Kidney (tissue), 14 donors: ENCODE results near the gene MARVELD1. TPM values are rescaled to one million over a fixed set of nuclear protein-coding genes. Genes with fewer than 3 reads are reported as not detected.

Source experiments
- DNase-seq, 5 donors: peaks; one replicate each; pipeline ENCODE4 v3.0.0-alpha.2; 2013 to 2020
- FAIRE-seq: peaks from 2 replicates; lab custom pipeline; 2012; peaks lifted over from hg19 to GRCh38; lab: Jason Lieb, UNC
- H3K27ac ChIP-seq, 2 donors: one replicate each; pipeline ENCODE4 v1.7.0; 2013; ENCODE audit warnings: low read depth in 2 of 2, low read length in 2 of 2, inconsistent platforms in 1 of 2
- H3K27me3 ChIP-seq: one replicate; pipeline ENCODE4 v1.7.1; 2013; ENCODE audit warnings: low read length, inconsistent platforms; ENCODE audit not compliant: control insufficient read depth, insufficient read depth
- H3K36me3 ChIP-seq, 3 donors: one replicate each; pipeline versions ENCODE4 v1.7.0 to v1.7.1; 2013; ENCODE audit warnings: low read length in 3 of 3, control low read depth in 1 of 3, inconsistent platforms in 1 of 3; ENCODE audit not compliant: insufficient read depth in 3 of 3, control insufficient read depth in 2 of 3
- H3K4me1 ChIP-seq, 3 donors: one replicate each; pipeline versions ENCODE4 v1.7.0 to v1.7.1; 2013; ENCODE audit warnings: low read length in 3 of 3, inconsistent platforms in 1 of 3, low read depth in 1 of 3; ENCODE audit not compliant: control insufficient read depth in 2 of 3, insufficient read depth in 2 of 3
- H3K4me3 ChIP-seq, 3 donors: one replicate each; pipeline versions ENCODE4 v1.7.0 to v1.8.1; 2013; ENCODE audit warnings: low read length in 3 of 3, control low read depth in 1 of 3, inconsistent platforms in 1 of 3
- H3K9ac ChIP-seq, 3 donors: one replicate each; pipeline versions ENCODE4 v1.7.0 to v1.7.1; 2013; ENCODE audit warnings: low read length in 3 of 3, control low read depth in 1 of 3, inconsistent platforms in 1 of 3
- H3K9me3 ChIP-seq, 3 donors: one replicate each; pipeline versions ENCODE4 v1.7.0 to v1.7.1; 2013; ENCODE audit warnings: low read length in 3 of 3, control low read depth in 1 of 3, inconsistent platforms in 1 of 3; ENCODE audit not compliant: control insufficient read depth in 2 of 3, insufficient read depth in 1 of 3
- intact Hi-C: fragments of 100-400 bp; cut with DNase I; formaldehyde crosslinking; loops from one replicate; pipeline ENCODE4 v1.11.1; 2022
- polyA plus RNA-seq: library from polyadenylated mRNA; stranded (reverse); fragments of 350-450 nt; fragmentation: Illumina TruSeq; extraction: RNeasy Lipid Tissue Mini Kit (QIAGEN cat#74804); gene quantifications from one replicate; pipeline ENCODE4 v1.2.3, GENCODE V29; 2014; ENCODE audit warnings: low read depth, low replicate concordance; ENCODE audit not compliant: insufficient read depth
- total RNA-seq: library from RNA; stranded (reverse); fragmentation: NEBNext Ultra II Directional; extraction: Animal tissue kit (Norgen Biotek cat#: 25700); gene quantifications from one replicate; pipeline ENCODE4 v1.2.1, GENCODE V29; 2021
- TF ChIP-seq, protein P1 (sequence below): IDR thresholded peaks from 3 replicates; pipeline ENCODE4 v1.5.1; 2012; ENCODE audit warnings: mild to moderate bottlenecking, moderate library complexity, borderline replicate concordance; ENCODE audit not compliant: insufficient read depth; ENCODE audit errors: extremely low read depth
- donor health status: control.
- donor health status: control.
- donor health status: control.
- donor health status: control.
- donor health status: control.
- donor health status: DM: yes; HTN: yes; CAD: no.
- donor health status: Normal renal cell carcinoma (clear cell type).

Gene MARVELD1
- total and polyA plus RNA-seq, 2 donors from 2014 or later: 8.3 to 43.2 TPM

DNA sequence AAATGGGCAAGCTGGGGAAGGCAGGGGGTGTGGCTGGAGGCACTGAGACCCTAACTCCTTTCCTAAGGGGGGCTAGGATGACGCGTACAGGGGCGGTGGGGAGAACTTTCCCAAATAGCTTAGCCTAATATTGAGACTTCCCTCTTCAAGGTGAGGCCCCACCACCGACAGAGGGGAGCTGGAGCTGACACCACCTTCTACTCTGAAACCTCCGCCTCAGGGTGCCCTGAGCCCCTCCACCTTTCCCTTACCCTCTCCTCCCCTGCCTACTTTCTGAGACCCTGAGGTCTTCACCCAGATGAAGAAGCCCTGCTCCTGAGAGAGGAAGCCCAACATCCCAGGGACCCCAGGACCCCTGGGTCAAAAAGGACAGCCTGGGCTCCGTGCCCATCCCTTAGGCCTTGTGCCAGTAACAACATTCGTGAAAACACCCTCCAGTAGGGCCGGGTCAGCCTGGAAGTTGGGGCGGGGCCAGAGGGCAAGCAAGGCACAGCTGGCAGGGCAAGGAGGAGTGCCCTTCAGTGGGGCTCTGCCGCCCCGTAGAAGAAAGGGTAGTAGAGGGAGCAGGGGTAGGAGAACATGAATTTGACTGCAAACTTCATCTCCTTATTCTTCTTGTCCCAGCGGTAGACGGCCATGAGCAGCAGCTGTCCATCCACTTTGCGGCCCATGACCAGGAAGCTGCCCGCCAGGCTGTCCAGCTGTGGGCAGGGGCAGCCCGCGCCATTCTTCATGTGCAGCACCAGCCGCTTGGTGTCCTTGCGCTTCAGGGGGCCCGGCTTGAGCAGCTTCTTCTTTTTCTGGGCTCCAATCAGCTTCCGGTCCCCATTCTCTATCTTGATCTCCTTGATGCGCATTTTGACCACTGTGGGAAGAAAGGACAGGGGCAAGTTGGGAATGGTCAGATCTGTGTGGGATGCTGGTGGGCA, 53.7 kb downstream of the MARVELD1 start:
- no peaks in the 10 kb centered on the region for H3K36me3 ChIP-seq
- intact Hi-C loops: no loop called here
- no peak overlapping the region for H3K9ac ChIP-seq
- H3K9me3 ChIP-seq: no peaks in the 10 kb centered on the region
- H3K4me1 ChIP-seq: peaks cover 0 to 3% (median 0%) of the 10 kb centered on the region in 3 donors
- peaks cover 11% of the 10 kb centered on the region for H3K27me3 ChIP-seq
- DNase-seq (no peak), FAIRE-seq (no peak)
- no peak overlapping the region for H3K27ac ChIP-seq
- no peak overlapping the region for H3K4me3 ChIP-seq
- TF ChIP-seq, protein P1, sequence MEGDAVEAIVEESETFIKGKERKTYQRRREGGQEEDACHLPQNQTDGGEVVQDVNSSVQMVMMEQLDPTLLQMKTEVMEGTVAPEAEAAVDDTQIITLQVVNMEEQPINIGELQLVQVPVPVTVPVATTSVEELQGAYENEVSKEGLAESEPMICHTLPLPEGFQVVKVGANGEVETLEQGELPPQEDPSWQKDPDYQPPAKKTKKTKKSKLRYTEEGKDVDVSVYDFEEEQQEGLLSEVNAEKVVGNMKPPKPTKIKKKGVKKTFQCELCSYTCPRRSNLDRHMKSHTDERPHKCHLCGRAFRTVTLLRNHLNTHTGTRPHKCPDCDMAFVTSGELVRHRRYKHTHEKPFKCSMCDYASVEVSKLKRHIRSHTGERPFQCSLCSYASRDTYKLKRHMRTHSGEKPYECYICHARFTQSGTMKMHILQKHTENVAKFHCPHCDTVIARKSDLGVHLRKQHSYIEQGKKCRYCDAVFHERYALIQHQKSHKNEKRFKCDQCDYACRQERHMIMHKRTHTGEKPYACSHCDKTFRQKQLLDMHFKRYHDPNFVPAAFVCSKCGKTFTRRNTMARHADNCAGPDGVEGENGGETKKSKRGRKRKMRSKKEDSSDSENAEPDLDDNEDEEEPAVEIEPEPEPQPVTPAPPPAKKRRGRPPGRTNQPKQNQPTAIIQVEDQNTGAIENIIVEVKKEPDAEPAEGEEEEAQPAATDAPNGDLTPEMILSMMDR: no peak

Other genes with a start within 250 kb of the MARVELD1 start
- 56.1 TPM for gene MMS19, start 215.3 kb upstream of the MARVELD1 start, total RNA-seq
- 49.7 TPM for gene MMS19, start 215.3 kb upstream of the MARVELD1 start, polyA plus RNA-seq
- gene UBTD1, start 214.8 kb upstream of the MARVELD1 start, total RNA-seq: 17.4 TPM
- 26.1 TPM for gene UBTD1, start 214.8 kb upstream of the MARVELD1 start, polyA plus RNA-seq
- 3.6 TPM for gene ANKRD2, start 141.0 kb upstream of the MARVELD1 start, total RNA-seq
- 10.0 TPM for gene ANKRD2, start 141.0 kb upstream of the MARVELD1 start, polyA plus RNA-seq
- gene HOGA1, start 129.3 kb upstream of the MARVELD1 start, total RNA-seq: 28.8 TPM
- 100 TPM for gene HOGA1, start 129.3 kb upstream of the MARVELD1 start, polyA plus RNA-seq
- 1.6 TPM for gene C10orf62, start 124.0 kb upstream of the MARVELD1 start, total RNA-seq
- gene C10orf62, start 124.0 kb upstream of the MARVELD1 start, polyA plus RNA-seq: 0.77 TPM
- 9.1 TPM for gene MORN4, start 80.2 kb upstream of the MARVELD1 start, total RNA-seq
- 21.2 TPM for gene MORN4, start 80.2 kb upstream of the MARVELD1 start, polyA plus RNA-seq
- gene PI4K2A, start 73.1 kb upstream of the MARVELD1 start, total RNA-seq: 14.2 TPM
- 17.3 TPM for gene PI4K2A, start 73.1 kb upstream of the MARVELD1 start, polyA plus RNA-seq
- gene AVPI1, start 26.5 kb upstream of the MARVELD1 start, total RNA-seq: 10.7 TPM
- gene AVPI1, start 26.5 kb upstream of the MARVELD1 start, polyA plus RNA-seq: 15.5 TPM
- 34.4 TPM for gene ZFYVE27, start 23.4 kb downstream of the MARVELD1 start, total RNA-seq
- 23.3 TPM for gene ZFYVE27, start 23.4 kb downstream of the MARVELD1 start, polyA plus RNA-seq
- 0.31 TPM for gene SFRP5, start 58.3 kb downstream of the MARVELD1 start, total RNA-seq
- 0.22 TPM for gene SFRP5, start 58.3 kb downstream of the MARVELD1 start, polyA plus RNA-seq
- gene GOLGA7B, start 136.1 kb downstream of the MARVELD1 start, total RNA-seq: 0.50 TPM
- not detected for gene GOLGA7B, start 136.1 kb downstream of the MARVELD1 start, polyA plus RNA-seq